Cortex of kidney (tissue), 1 donor: ENCODE data around the gene DACH1.

Experiments
- DNase-seq: peaks from one replicate; lab custom pipeline; 2025; lab: John Stamatoyannopoulos, UW

DACH1 gene

DNA sequence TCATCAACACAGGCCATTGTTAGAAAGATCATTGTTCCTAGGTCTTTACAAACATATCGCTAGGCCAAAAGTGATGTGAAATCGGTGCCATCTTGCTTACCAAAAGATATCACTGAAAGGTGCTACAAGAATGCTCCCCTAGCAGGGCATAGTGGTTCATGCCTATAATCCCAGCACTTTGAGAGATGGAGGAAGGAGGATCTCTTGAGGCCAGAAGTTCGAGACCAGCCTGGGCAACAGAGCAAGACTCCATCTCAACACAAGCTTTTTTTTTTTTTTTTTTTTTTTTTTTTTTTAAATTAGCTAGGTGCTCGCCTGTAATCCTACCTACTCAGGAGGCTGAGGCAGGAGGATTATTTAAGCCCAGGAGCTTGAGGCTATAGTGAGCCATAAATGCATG lies 92.1 kb downstream of the DACH1 start:
- DNase-seq, result no peak

DNA sequence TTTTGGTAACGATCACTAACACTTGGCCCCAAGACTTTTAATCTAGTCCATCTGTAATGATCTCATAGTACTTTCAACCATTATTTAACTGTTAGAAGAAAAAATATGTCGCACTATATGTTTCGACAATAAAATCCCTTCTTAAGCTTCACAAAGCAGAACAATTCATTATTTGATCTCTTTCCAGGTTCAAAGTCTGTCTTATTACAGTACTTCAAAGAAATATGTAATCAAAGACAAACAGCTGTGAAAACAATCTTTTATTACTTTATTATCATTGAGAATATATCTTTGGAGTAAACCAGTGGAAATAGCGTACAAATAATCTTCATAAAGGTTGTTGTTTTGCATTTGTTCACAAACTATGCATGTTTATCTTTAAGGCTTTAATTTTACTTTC lies 93.5 kb downstream of the DACH1 start:
- DNase-seq, result no peak

DNA sequence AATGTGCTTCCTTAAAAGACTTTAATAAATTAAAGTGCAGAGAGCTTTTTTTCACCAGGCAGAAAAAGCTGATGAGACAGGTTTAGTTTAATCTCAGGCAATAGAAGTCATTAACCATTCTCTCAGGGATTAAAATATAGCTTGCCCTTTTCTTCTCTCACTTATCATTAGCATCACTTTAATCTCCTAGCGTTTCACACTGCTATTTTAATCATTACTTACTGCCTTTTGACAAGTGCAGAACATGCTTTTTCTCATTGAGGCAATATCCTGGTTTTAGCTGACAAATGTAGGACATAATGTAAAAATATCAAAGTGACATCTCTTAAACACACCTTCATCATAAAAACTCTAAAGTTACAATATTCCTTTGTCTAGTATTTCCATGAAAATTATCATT lies 94.6 kb downstream of the DACH1 start:
- no peak for DNase-seq

DNA sequence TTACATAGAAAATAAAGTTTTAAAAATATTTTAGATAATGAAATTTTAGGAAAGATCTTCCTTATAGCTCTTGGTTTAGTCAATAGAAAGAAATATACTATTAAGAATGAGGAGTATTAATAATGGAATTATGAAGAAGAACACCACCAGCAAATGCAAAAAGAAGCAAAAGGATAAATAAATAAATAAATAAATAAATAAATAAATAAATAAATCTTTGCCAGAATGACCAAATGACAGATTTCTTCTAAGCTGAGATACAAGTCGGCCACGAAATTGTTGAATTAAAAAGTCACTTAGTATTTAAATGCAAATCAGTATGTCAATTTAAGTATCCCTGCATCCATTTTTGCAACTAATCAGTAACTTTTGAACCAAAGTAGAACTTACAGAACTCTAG lies 95.9 kb downstream of the DACH1 start:
- no peak for DNase-seq

DNA sequence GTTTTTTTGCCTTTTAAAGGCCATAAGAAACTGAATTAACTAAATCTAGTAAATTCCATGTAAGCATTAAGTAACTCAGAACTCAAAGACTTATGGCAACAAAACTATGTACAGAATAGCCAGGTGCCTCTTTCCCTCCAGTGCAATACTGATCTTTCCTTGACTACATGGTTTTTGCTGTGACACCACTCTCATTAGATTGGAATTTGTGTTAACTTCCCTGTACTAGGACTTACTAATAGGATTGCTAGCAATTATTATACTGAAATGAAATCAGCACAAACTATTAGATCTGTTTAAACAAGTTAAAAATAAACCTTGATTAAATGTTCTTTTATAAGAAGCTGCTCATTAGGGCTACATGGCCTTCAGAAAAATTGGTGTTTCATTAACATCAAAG lies 96.3 kb downstream of the DACH1 start:
- no peak for DNase-seq

DNA sequence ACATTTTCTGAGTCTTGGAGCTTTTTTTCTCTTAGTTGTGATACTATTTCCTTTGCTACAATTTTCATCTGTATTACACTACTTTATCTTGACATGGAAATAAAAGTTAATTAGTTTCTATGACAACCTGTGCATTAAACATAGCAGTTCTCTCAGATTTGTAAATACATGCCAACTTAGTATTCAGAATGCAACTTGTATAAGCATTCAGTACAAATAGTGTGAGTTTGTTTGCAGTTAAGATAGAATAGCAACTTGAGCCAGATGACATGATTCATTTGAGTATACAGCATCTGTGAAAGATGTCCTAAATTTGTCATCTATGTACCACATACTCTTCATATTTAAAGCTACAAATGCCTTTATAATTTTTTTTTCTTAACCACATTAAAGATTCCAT lies 98.1 kb downstream of the DACH1 start:
- DNase-seq, result no peak

DNA sequence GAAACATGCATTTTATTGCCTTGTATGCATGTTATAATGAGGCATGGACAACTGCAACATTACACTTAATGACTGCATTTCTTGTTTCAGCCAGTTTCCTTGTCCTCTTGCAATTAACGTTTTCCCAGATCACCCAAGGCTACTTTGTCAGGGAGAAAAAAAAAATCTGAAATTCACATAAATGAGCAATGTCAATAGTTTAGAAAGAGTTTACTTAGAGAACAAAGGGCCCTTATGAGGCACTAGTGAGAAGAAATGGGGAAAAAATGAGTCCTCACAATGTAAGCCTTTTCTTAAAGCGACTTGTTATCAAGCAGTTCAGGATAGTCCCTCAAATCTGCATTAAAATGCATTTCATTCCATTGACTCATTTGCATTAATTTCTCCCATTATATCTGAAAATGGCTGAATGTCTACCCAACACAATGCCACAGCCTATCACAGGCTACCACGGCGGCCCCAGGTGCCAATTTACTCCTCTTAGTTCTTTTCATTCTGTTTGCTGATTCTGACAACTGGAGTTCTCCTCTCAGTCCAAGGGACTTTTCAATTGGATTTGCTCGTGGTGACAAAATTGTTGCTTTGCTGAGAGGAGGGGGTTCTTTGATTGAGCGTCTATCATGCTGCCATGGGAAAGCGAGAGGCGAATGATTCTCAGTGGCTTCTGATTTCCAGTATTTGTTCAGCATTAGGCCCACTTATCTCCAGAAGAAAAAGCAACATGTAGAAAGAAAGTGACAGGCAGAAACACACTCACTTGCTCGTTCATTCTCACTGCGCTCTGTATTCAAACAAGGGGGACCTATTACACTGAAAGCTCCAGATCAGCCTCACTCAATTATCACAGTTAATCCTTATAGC lies 107.1 kb downstream of the DACH1 start:
- DNase-seq, result no peak

DNA sequence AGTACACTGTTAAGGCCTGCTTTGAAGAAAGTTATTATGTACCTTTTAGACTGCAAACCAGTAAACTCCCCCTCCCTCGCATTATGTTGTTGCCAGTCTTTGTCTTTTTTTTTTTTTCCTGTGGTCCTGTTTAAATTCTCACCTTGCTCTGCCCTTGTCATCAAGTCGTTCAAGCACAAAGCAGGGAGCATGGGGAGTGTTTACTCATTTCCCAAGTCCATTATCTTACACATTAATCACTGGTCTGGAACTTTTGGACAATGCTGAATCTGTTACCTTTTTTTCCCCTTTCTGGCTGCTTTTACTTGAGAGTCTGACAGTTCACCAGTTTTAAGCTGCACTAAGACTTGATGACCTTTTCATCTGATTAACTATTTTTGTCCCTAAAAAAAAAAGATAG lies 108.2 kb downstream of the DACH1 start:
- DNase-seq, result no peak

DNA sequence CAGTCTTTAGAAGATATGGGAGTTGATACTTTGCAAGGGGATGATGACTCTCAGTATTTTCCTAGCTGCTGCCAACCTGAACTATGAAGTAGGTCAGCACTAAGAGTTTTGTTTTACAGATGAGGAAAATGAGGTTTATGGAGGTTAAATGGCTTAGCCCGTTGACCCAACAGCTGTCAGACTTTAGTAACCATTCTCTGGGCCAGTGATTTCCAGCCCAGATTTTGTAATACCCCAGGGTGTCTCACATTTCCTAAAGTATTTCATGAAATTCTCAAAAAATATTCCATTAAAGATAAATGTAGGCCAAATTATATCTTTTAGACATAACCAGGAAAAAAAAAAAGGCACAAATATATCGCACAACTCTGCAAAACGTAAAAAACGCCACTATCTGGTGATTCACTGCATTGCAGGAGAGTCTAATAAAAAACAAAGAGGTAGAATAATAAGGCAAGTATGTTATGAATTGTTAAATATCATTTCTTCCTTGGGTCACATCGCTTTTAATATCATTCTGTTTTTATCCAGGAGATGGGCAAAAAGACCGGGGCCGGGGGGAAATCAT lies 112.5 kb downstream of the DACH1 start:
- DNase-seq, result no peak

DNA sequence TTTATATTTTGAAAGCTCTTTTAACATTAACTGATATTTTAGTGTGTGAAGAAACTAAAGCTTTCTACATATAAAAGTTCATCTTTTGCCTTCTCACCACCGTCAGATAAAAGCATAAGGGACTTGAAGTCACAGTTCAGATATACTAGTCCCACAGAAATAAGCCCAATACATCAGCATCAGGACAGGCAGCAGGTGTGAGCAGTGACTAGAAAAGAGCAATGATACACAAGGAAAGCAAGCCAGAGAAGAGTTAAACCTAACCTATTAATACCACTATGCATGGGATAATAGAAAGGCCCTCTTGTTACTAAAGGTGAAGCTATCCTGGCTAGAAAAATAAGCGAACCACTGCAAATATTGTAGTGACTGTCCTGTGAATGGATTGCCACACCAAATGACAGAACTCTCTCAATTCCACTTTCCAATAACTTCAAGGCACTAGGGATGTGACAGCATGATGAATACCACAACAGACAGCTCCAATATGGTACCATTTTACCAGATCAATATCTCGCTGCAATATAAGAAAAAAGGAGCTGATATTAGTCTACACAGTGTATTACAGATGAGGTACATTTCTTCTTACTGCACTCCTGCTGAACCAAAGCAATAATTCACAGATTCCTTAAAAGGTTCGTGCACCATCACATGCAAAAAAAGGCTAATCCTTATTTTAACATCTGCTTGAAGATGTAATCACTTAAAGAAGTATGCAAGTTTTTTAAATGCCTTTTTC lies 114.1 kb downstream of the DACH1 start:
- no peak for DNase-seq

DNA sequence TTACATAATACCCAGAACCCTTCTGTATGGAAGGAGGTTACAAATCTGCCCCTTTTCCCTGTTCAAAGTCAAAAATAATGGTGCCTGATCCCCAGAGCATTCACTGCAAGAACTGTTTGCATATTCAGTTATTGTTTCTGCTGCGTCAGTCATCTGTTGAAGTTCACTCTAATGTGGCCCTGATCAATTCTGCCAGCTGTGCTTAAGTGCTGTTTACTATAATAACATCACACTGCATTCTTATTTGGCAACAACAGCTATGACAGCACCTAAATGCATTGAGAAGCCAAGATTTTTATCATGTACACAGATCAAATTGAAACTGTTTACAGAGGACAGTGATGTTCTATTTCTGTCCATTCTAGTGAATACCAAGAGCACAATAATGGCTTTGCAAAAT lies 115.9 kb downstream of the DACH1 start:
- DNase-seq, result no peak

DNA sequence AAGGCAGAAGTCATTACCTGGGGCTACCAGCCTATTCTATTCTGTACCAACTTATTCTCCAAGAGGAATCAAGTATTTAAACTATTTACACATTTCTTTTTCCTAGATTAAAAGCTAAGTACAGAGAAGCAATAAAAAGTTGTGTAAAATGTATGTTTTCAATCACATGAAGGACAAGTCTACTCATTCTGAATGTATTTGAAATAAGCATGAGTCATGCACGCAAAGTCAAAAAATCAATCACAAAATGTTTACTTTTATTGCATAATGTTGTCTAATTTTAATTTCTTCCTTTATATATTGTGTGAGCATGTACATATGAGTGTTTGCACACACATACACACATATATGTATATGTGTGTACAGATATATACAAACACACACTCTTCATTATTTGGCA lies 136.7 kb downstream of the DACH1 start:
- no peak for DNase-seq

DNA sequence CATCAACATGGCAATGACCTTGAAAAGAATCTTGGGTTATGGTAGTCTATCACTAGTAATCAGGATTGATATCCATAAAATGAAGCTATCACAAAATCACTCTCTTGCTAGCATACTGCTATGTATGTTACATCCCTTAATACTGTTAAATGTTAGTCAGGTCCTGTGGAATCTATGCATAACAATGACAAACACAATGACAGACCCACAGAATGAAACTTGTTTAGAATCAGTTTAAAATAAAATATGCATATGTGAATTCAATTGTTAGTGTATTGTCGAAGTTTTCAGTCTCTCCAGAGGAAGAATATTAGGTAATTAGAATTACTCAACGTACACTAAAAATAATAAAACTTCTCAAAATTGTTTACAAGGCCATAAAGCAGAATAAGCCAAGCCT lies 137.6 kb downstream of the DACH1 start:
- no peak for DNase-seq

DNA sequence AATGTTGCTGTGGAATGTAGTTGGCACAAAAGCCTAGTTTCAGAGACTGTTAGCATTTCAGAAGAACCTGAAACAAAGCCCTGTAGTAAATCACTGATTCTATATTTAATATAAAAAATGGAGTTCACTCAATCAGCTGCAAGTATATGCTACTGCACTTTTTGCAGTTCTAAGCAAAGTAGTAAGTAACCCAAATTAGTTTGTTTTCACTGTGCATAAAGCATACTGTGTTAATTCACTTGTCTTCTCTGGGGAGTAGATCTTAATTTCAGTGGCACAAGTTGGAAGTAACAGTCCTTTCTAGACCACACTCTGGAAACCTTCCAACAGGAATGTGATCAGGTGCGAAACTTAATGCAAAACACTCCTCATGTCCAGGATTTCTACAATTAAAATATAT lies 139.3 kb downstream of the DACH1 start:
- no peak for DNase-seq

DNA sequence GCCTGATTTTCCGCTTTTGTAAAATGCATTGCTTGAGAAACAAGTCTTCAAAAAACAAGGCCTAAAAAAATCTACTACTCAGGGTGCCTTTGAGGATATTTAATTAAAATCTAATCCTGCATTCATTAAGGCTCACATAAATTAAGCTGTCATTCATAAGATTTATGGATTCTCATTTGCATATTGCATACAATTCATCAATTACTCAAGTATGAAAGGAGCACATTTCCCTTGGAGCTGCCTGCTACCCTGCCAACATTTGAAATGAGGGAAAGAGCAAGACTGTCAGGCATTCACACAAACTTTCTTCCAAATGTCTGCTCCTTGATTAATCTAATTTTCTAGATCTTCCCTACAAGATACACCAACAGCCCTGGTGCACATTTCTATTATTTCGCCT lies 140.0 kb downstream of the DACH1 start:
- no peak for DNase-seq

DNA sequence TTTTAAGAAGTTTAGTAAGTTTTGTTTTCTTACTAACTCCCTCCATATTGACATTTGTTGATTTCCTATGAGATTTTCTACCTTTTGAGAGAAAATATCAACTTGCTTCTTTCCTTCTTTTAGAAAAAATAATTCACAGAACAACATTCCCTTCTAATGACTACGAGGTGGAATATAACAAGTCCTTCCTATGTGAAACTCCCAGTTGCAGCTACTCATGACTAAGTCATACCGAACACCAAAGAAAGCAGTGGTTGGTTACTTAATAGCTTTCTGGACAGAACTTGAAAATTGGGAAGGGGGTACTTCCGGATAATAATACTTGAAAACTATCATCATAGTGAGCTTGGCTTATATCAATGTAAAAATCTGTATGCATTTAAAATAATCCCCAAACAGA lies 144.8 kb downstream of the DACH1 start:
- DNase-seq, result no peak

DNA sequence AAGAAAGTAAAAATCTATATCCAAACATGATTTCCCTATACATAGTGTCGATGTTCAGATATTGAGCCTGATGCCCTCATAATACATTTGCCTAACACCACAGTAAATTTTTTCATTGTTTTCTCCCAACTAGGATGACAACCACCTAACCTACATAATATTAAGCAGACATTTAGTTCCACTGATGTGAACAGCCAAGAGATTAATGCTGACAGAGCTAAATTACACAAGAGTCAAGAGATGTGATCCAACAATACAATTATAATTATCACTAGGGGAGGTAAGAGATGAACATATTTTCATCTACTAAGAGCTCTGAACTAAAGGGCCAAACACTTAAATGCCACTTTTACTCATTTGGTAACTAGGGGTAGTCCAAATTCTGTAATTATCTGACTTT lies 145.9 kb downstream of the DACH1 start:
- DNase-seq, result no peak

DNA sequence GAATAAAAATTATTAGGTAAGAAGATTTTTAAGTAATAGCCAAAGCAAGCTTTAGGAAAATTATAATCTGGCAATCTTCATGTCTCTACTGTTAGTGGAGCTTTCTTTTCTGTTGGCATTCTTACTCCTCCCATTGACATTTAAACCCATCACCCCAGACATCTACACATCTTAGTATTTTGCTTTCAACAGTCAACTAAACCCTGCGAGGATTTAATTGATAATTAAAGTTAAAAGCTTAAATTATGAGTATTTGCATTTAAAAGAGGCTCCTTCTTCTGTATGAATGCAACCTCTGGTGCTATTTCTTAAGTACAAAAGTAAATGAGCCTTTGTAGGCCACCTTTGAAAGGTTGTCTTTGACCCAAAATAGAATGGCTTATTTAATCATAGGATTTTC lies 148.1 kb downstream of the DACH1 start:
- DNase-seq, result no peak

DNA sequence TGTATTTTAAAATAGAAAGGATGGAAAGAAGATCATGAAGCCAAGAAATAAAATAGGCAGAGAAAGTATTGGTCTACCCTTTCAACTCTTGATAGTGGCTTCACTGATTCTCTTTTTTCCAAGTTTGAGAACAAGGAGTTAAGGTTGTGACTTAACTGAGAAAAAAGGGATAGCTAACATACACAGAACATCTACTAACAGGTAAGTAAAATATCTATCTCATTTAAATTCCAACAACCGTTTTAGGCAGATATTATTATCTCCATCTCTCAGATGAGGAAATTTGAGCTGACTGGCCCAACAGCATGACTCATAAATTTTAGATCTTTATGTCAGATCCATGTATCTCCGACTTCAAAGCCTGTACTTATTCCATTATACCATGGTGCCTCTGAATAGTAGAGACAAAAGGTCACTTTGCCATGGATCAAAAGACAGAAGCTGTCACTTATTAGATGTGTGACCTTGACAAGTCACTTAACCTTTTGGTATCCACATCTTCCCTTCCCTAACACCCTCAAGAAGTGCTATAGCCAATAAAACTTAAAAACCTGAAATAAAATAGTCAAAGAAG lies 152.1 kb downstream of the DACH1 start:
- no peak for DNase-seq

DNA sequence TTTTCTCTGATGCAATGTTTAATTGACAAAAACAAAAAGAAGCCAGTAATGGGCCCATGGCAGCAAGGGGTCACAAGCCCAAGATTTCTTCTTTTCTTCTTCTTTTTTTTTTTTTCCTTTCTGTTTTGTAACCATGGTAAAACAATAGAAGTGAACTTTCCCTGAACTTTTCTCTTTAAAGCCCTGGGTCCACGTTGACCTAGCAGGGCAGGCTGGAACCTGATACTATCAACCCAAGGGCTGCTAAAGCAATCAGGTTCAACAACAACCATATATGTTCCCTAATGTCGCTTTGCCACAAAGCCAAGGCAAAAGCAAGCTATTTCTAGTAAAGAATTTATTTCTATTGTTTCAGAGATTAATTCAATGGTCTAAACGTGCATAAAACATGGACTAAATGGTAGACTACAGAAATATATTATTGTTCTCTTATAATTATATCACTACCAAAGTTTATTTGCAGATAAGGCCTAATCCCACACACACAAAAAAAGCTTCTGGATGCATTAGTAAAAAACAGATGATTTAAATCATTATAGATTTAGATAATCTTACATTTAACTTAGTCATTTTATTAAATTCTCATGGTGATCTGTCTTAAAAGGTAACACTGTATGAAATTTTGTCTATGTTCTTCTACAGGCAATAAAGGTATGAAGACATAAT lies 153.9 kb downstream of the DACH1 start:
- no peak for DNase-seq

DNA sequence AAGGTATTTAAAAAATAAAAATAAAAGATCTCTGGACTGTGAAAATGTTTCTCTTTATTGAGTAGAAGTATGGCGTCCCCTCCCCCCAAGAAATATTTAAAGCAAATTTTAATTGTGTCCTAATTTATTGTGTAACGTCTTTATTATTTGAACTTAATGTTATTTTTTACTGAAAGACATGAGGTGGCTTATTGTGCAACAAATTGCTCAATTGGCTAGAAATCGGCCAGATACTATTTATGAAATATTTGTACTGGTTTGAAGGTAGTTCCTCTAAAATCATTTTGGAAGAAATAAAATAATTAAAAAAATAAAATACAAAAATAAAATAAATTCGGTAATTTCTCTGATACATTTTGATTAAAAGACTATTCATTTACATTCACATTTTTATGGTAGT lies 162.3 kb downstream of the DACH1 start:
- DNase-seq, result no peak

DNA sequence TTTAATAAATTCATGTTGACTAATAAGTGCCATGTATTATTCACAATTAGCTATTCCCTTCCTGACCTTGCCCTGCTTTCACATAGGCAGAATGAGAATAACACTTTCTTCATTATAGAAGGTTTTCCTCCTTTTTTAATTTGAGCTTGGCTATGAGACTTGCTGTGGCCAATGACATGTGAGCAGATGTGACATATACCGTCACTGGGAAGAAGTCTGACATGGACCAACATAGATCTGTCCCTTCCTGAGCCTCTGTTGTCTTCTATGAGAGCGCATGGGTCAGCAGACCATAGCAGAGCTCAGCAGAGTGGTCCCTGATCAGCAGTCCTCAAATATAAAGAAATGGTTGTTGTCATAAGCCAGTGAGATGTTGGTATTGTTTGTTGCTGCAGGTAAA lies 163.9 kb downstream of the DACH1 start:
- no peak for DNase-seq
